OCI-M2 (cell line): ENCODE measurements around the gene DGKK.
"Not testable (repeated sequence)": the region's sequence is repeated elsewhere in the genome, so short reads cannot be mapped to it uniquely, and the experiment has no call there.

Experiments used
- DNase-seq: peaks from one replicate; lab custom pipeline; 2025; ENCODE audit not compliant: unreplicated experiment; lab: John Stamatoyannopoulos, UW

Gene DGKK

DNA sequence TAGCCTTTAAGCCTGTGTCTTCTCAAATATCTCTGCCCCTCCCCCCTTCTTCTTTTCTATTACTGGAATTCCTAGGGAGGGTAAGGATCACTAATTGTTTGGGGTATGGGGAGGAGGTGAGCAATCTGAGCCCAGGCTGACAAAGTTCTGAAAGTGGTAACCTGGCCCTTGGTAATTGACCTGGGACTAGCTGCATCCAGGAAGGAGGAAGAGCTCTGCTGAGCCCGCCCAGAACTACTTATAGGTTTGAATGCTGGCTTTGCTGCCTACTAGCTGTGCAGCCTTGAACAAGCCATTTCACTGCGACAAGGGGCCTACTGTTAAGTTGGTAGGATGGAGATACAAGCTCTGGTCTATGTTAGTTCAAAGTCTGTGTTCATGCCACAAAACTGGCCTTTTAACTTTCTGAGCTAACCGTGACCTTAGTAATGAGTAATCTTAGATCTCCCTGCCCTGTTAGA, 37.8 kb downstream of the DGKK start:
- no peak for DNase-seq

DNA sequence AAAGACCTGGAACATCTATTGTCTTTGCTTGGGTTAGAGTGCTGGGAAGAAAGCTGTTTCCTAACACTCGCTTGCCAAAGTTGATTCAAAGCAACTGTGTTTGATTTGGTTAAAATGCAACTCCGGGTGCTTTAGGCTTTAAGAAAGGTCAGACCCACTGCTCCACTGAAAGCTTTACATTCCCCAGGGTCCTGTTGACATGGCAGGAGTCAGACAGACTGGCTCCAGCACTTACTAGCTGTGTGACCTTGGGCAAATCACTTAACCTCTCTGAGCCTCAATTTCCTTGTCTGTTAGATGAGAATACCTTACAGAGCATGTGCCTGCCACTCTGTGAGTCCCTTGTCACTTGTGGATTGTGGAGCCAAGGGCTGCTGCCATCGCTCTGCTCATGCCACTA, 39.0 kb downstream of the DGKK start:
- no peak for DNase-seq

DNA sequence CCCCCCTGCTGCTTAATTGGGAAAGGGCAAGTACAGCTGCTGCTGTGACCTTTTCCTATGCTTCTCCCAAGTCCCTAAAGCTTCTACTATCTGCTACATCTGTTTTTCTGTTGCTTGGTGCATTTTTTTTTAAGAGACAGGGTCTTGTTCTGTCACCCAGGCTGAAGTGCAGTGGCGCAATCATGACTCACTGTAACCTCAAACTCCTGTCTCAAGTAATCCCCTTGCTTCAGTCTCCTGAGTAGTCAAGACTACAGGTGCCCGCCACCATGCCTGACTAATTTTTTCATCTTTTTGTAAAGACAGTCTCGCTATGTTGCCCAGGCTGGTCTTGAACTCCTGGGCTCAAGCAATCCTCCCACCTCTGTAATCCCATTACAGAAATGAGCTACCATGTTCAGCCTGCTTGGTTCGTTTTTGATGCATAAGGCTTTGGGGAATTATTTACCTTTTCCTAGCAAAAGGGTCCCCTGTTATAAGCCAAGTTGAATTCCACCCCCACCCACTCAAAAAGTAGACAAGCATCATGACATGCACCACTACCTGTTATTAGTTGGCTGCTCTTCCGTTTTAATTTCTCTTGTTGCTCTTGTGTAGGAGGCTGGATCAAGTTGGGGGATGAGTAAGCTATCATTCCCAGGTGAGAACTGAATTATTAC, 39.6 kb downstream of the DGKK start:
- no peak for DNase-seq

DNA sequence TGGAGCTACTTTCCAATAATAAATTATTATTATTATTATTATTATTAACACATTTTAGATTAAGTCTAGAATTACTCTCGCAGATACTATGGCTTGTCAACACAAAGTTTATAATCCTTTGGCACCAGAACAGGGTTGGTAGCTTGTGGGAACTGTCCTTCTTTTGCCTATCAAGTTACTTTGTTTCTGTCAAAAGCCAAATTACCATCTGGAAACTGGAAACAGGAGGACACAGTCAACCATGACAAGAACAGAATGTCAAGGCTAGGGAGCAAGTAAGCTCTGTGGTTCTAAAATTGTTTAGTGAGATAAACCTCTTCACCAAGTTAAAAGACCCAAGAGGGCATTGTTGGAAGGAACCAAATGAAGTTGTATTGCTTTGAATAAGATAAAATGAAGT, 42.5 kb downstream of the DGKK start:
- no peak for DNase-seq

DNA sequence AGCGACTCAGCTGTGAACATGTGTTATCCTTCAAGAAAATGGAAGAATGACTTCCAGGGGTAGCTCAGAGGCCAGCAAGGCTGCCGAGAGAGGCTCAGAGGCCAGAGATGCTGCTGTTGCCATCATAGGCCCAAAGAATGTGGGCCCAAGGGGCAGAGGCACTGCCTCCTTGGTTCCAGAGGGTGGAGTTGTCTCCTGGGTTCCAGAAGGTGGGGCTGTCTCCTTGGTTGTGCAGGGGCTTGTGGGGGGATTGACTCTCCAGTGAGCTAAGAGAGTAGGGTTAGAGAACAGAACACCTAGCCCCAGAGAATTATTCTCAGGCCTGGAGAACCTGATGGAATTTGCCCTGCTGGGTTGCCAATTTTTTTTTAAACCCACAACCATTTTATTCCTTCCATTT, 62.6 kb downstream of the DGKK start:
- no peak for DNase-seq

DNA sequence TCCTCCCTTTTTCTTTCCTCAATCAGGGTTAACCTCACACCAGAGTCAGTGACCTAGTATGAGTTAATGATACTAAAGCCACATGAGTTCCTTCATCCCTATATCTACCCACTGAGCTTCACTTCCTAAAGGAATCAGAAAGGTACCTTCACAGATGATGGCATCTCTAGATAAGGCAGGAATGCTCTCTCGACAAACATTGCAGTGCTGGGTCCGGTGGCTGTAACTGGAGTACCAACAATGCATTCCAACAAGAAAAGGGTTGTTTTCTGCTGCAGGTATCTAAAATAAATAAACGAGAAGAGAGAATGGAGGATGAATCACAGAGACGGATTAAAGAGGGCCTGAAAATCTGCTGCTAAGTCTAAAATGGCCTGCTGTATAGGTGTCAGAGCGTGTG, 66.7 kb downstream of the DGKK start:
- DNase-seq, result no peak

DNA sequence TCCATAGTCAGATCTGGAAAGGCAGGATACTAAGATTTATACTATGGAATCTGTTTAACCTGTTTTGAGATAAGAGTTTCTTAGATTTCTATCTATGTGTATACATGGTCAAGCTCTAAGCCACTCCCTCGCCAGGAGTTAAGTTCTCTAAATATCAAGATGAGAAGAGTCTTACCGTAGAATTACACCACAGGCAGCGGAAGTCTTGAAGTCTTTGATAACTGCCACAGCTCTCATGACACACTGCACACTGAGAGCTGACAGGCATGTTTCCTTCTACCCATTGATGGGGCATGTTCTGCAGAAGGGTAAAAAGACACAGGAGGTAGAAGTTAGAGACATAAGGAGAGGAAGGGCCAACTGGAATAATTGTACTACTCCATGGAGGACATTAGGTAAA, 67.7 kb downstream of the DGKK start:
- DNase-seq, result no peak

DNA sequence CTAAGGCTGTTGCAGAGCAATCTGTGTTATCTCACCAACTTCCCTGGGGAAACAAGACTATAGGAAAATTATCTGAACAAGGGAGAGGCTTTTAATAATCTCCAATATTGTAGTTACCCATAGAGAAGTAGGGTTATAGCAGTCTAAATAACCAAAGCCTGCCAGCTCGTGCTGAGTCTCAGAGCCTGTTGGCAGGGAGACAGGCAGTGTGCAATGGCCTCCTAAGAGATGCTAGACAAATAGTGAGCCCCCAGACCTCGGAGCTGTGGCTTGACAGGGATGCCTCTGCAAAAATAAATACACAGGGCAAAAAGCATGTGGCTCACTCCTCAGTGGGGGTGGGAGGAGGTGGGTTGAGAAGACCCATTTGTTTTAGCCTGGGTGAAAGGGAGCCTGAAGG, 76.7 kb downstream of the DGKK start:
- DNase-seq, result no peak

DNA sequence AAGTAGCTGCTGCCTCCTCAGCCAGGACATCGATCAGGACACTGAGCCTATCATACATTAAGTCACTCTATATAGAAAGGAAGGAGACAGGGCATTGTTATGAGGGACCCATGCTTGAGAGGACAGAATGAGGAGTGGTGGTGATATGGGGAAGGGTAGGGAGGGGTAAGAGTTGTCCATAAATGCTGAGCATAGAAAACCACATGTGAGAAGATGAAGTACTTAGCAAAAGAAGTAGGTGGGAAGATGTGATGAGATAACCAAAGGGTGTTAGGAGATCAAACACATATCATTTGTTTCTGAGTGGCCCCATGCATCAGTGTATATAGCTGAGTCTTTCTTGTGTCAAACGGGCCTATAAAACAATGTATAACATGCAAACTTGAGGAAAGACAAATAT, 84.1 kb downstream of the DGKK start:
- no peak for DNase-seq

DNA sequence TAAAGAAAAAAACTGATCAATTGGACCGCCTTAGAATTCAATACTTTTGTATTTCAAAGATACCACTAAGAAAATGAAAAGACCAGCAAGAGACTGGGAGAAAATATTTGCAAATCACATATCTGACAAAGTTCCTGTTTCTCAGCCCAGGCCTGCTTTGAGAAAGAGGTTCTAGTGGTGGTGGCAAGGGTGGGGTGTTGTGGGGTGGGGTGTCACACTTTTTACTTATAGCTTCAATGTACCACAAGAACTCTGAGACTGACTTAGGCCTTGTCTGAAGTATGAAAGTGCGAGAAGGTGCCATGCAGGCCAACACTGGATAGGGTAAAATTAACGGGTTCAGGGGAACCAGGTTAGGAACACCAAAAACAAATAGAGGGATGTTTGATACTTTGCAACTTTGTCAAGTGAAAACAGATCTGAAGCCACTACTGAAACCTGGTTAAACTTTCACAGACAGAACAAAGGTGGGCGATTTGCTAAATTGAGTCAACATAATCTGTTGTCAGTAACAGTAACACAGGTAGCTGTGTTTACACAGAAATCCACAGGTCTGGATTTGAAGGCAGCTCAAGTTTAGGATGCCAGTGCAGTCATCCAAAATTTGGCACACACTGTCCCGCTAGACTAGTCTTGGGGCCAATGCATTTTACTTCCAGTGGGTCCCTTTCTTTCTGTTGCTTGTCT, 88.8 kb downstream of the DGKK start:
- no peak for DNase-seq

DNA sequence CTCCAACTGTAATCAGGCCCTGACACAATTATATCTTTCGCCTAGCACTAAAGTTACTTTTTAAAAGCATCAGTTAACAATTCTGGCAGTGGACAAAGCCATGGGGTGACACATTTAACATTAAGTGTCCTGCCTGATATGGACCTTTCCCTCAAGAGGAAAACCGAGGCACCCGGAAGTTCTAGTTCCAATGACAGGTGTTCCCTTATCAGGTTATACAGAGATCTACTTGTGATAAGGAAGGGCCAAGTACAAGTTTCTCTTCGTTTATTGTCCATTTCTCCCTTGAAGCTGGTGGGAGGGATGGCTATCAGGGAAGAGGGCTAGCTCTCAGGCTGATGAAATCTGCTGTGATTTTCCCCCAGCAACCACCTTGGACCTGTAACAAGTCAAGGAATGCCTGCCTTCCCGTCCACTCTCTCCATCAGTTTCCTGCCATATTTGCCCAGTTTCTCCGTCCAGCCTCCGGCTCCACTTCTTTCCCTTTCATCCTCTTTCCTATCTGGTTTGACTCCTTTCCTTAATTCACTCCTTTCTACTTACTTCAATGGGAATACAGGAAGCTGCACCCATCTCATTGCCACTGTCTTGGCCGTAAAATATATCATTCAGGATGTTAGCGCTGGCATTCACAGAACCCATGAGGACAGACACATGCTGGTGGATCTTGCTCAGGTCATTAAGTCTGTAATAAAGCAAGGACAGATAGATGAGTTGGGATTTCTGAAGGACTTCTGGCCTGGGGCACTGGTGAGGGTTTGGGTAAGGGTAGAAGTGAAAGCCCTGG, 95.0 kb downstream of the DGKK start:
- DNase-seq, result no peak

DNA sequence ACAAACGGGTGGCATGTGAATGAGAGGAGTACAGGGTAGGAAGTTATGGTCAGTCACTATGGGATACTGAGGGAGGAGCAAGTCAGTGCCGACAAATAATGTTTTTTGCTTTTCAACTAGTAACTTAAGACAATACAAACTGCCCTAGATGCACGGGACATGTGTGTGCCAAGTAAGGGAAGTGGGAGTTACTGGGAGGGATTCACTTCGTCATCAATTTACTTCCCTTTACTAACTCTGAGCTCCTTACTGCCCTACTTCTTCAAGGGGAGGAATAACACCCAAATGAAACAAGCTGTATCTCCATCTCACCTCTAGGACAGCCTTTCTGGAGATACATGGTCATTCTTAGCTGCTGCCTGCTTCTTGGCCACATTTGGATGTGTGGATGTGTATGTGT, 97.7 kb downstream of the DGKK start:
- DNase-seq, result no peak

DNA sequence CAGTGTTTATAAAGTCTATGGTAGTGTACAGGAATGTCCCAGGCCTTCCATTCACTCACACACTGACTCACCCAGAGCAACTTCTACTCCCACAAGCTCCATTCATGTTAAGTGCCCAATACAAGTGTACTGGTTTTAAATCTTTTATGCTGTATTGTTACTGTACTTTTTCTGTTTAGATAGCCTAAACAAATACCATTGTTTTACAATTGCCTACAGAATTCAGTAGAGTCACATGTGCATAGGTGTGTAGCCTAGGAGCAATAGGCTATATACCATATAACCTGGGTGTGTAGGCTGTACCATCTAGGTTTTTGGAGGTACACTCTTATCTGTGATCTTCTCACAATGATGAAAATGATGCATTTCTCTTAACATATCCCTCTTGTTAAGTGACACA, 126.7 kb downstream of the DGKK start:
- DNase-seq, result no peak

DNA sequence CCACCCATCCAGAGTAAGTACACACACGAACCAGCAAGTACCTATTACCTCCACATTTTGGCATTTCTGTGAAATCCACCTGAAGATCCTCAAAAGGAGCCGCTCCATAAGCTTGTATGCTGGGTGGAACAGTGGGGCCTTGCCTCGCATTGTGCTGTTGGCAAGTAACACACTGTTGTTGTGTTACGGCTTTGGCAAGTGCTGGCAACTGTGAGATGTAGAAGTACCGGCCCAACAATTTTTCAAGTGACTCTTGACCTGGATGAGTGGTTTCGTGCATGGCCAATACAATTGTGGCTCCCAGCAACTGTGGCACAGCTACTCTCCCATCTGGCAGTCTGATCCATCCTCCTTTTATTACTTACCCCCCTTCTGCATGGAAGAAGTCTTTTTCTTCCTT, 137.3 kb downstream of the DGKK start:
- no peak for DNase-seq

DNA sequence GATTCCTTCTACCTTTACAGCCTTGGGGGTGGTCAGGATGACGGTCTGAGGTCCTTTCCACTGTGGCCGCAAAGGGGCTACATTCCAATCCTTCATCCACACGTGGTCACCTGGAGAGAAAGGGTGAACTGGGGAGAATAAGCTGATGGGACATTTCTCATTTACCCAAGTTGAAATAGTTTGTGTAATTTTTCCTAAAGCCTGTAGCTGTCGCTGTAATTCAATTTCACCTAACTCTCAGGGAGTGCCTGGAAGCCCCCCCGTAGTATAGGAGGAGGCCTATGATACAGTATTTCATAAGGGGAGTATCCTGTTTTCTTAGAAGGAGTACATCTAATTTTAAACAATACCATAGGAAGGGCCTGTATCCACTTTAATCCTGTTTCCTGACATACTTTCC, 138.0 kb downstream of the DGKK start:
- not testable (repeated sequence) for DNase-seq

DNA sequence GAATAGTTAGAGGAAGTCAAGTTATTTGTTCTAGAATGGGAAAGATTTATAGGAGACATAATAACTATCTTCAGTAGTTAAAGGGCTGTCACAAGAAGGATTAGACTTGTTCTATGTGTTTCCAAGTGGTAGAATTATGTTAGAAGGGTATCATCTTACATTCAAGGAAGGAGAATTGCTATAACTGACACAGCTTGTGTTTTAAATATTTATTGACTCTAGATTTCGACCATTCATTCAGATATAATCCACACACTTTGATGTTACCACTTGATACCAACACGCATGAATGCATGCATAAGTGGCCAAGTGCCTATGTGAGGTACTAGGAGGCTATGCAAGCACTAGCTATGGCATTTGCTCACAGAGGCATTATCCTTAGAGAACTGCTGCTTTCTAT, 143.4 kb downstream of the DGKK start:
- DNase-seq, result no peak
